K562 (cell line): ENCODE results near the gene UBE2L6. TPM values are rescaled to one million over a fixed set of nuclear protein-coding genes. Genes with fewer than 3 reads are reported as not detected.

ENCODE experiments used
- ARID1B ChIP-seq: fragments of 450-650 bp; IDR thresholded peaks from 2 replicates; pipeline ENCODE4 v1.6.1; 2016; ENCODE audit warnings: antibody characterized with exemption, mild to moderate bottlenecking, inconsistent platforms
- ATF1 ChIP-seq, 2 experiments: fragments of 450-650 bp in 1 of 2; IDR thresholded peaks; 2 replicates each; pipeline ENCODE4 v1.6.1; 2016; ENCODE audit warnings: missing compliant biosample characterization in 1 of 2, missing genetic modification characterization in 1 of 2
- CBFA2T3 ChIP-seq: fragments of 450-650 bp; IDR thresholded peaks from 2 replicates; pipeline ENCODE4 v1.6.1; 2017
- CREB1 ChIP-seq, 2 experiments: sonication (generic) in 1 of 2; formaldehyde crosslinking in 1 of 2; IDR thresholded peaks; 2 replicates each; pipeline versions ENCODE4 v1.6.1 to v1.8.0; 2012 to 2022; ENCODE audit warnings: inconsistent platforms in 1 of 2, mild to moderate bottlenecking in 1 of 2, missing genetic modification reagents in 1 of 2, moderate library complexity in 1 of 2
- EP400 ChIP-seq: fragments of 450-650 bp; IDR thresholded peaks from 2 replicates; pipeline ENCODE4 v1.6.1; 2017; ENCODE audit warnings: antibody characterized with exemption, mild to moderate bottlenecking, moderate library complexity
- FOXK2 ChIP-seq, 2 experiments: fragments of 450-650 bp; IDR thresholded peaks in 1 of 2; conservative IDR thresholded peaks in 1 of 2; 2 replicates each; pipeline ENCODE4 v1.6.1; 2016; ENCODE audit warnings: low read depth in 2 of 2, mild to moderate bottlenecking in 1 of 2
- HDAC1 ChIP-seq, 2 experiments: fragments of 450-650 bp; IDR thresholded peaks; 2 replicates each; pipeline ENCODE4 v1.6.1; 2016 to 2017; ENCODE audit warnings: inconsistent platforms in 1 of 2, mild to moderate bottlenecking in 1 of 2, moderate library complexity in 1 of 2
- HDAC2 ChIP-seq: fragments of 450-650 bp; IDR thresholded peaks from 2 replicates; pipeline ENCODE4 v1.6.1; 2016; ENCODE audit warnings: mild to moderate bottlenecking
- HNRNPLL ChIP-seq: fragments of 200-400 bp; formaldehyde crosslinking; IDR thresholded peaks from 2 replicates; pipeline ENCODE4 v1.6.1; 2017; ENCODE audit warnings: low read length, low read depth, mild to moderate bottlenecking; ENCODE audit not compliant: poor library complexity, severe bottlenecking
- KAT7 ChIP-seq: sonication (generic); formaldehyde crosslinking; IDR thresholded peaks from 2 replicates; pipeline ENCODE4 v1.8.0; 2022; ENCODE audit warnings: missing genetic modification reagents, mild to moderate bottlenecking, borderline replicate concordance
- MED1 ChIP-seq: sonication (generic); formaldehyde crosslinking; IDR thresholded peaks from 2 replicates; pipeline ENCODE4 v1.8.1; 2023; ENCODE audit warnings: missing genetic modification reagents, borderline replicate concordance
- MTF1 ChIP-seq: fragments of 250-450 bp; sonication (Bioruptor Pico); IDR thresholded peaks from 2 replicates; pipeline ENCODE4 v1.9.0; 2021; ENCODE audit warnings: moderate library complexity, mild to moderate bottlenecking, inconsistent platforms, borderline replicate concordance
- NCOA1 ChIP-seq: fragments of 450-650 bp; IDR thresholded peaks from 2 replicates; pipeline ENCODE4 v1.6.1; 2016; ENCODE audit warnings: low read depth
- PTTG1 ChIP-seq: fragments of 450-650 bp; IDR thresholded peaks from 2 replicates; pipeline ENCODE4 v1.6.1; 2016; ENCODE audit warnings: low read depth, mild to moderate bottlenecking, missing genetic modification characterization, missing compliant biosample characterization
- RBM34 ChIP-seq: fragments of 200-400 bp; formaldehyde crosslinking; IDR thresholded peaks from 2 replicates; pipeline ENCODE4 v1.6.1; 2018; ENCODE audit warnings: low read length, borderline replicate concordance; ENCODE audit not compliant: insufficient read depth
- SMARCA5 ChIP-seq: fragments of 450-650 bp; IDR thresholded peaks from 2 replicates; pipeline ENCODE4 v1.6.1; 2016
- SMARCC2 ChIP-seq: fragments of 450-650 bp; IDR thresholded peaks from 2 replicates; pipeline ENCODE4 v1.6.1; 2017; ENCODE audit warnings: antibody characterized with exemption, moderate library complexity, mild to moderate bottlenecking, low read depth
- SOX6 ChIP-seq: fragments of 450-650 bp; IDR thresholded peaks from 2 replicates; pipeline ENCODE4 v1.6.1; 2014; ENCODE audit warnings: mild to moderate bottlenecking
- STAT5A ChIP-seq: IDR thresholded peaks from 2 replicates; pipeline ENCODE4 v1.6.1; 2012; ENCODE audit warnings: low read length, inconsistent platforms, borderline replicate concordance
- TGIF2 ChIP-seq: sonication (generic); formaldehyde crosslinking; IDR thresholded peaks from 2 replicates; pipeline ENCODE4 v1.8.1; 2022; ENCODE audit warnings: mild to moderate bottlenecking, missing genetic modification reagents, moderate library complexity
- polyA plus RNA-seq, 8 experiments: library from polyadenylated mRNA; depleted of rRNA in 4 of 8; stranded (reverse) in 5 of 8; unstranded in 3 of 8; fragments of >200 nt; fragmentation: Nextera tagmentation in 2 of 8; fragmentation: Illumina TruSeq in 1 of 8; extraction: Ambion mirVana in 2 of 8; extraction: Trizol in 1 of 8; gene quantifications; 2 replicates each; pipeline versions ENCODE4 v1.2.1 to v1.2.3, GENCODE V29; 2011 to 2014; ENCODE audit warnings: inconsistent platforms in 1 of 8, missing spikeins in 1 of 8
- total RNA-seq, 7 experiments: library from RNA; depleted of rRNA in 6 of 7; stranded (reverse); fragments of >200 nt in 6 of 7; fragmentation: Illumina TruSeq in 2 of 7; extraction: Trizol in 2 of 7; gene quantifications; 2 replicates each; pipeline versions ENCODE4 v1.2.1 to v1.2.3, GENCODE V29; 2011 to 2021; ENCODE audit warnings: low replicate concordance in 1 of 7
- TF ChIP-seq, protein P1 (sequence below), 2 experiments: IDR thresholded peaks in 1 of 2; conservative IDR thresholded peaks in 1 of 2; 2 replicates each; pipeline ENCODE4 v1.6.1; 2016; ENCODE audit warnings: low read depth in 2 of 2, mild to moderate bottlenecking in 1 of 2, missing compliant biosample characterization in 1 of 2, missing genetic modification characterization in 1 of 2, moderate library complexity in 1 of 2

UBE2L6 gene
- total and polyA plus RNA-seq, 9 of the 15 experiments (the other 6 are each of a cell fraction or from before 2014, with no cell fraction given) = 5.9 to 24.9 (median 9.7) TPM

GRCh38 chr11:57530596-57531507 is 36.6 kb downstream of the UBE2L6 start, which contains the start of gene TIMM10 (continued):
- TF ChIP-seq MED1 (CRISPR knock-in tag) = no peak
- peak; percentile 49; the same call in 1 of the 2 replicates for TF ChIP-seq HDAC2
- TF ChIP-seq TGIF2 (CRISPR knock-in tag) = no peak
- peak; percentile 93 for TF ChIP-seq STAT5A
- no peak for TF ChIP-seq RBM34
- TF ChIP-seq CBFA2T3 = peak; percentile 96
- peak; percentile 42 for TF ChIP-seq HNRNPLL
- no peak; the same call in 1 of the 2 replicates for TF ChIP-seq KAT7 (CRISPR knock-in tag)
- peak; percentile 96 for TF ChIP-seq ARID1B
- TF ChIP-seq PTTG1 = no peak
- TF ChIP-seq SMARCA5 = no peak
- TF ChIP-seq SMARCC2 = peak; percentile 87
- peak; percentile 92 for TF ChIP-seq EP400
- TF ChIP-seq NCOA1 = peak; percentile 74
- TF ChIP-seq FOXK2 (conservative IDR thresholded peaks at IDR 0.05 in 1 of 2, IDR thresholded peaks at IDR 0.05 in 1 of 2; ENCODE audit: low read depth in 2 of 2) = 0 out of 4 replicates have a peak, but pooled peaks have one; percentile 13 to 26
- TF ChIP-seq SOX6 = peak; percentile 72; the same call in 1 of the 2 replicates
- TF ChIP-seq HDAC1 (IDR thresholded peaks at IDR 0.05) = peak in 1 of 2 experiments; percentile 98; a peak in 3 of 4 replicates
- peak; percentile 30; the same call in 1 of the 2 replicates for TF ChIP-seq CREB1 (IDR thresholded peaks at IDR 0.05)
- TF ChIP-seq CREB1 (CRISPR knock-in tag; IDR thresholded peaks at IDR 0.05) = peak; percentile 26; the same call in 1 of the 2 replicates
- no peak for TF ChIP-seq ATF1 (CRISPR knock-in tag; IDR thresholded peaks at IDR 0.05)
- TF ChIP-seq ATF1 (tag; IDR thresholded peaks at IDR 0.05) = peak; percentile 88
- no peak for TF ChIP-seq MTF1
- TF ChIP-seq, protein P1, sequence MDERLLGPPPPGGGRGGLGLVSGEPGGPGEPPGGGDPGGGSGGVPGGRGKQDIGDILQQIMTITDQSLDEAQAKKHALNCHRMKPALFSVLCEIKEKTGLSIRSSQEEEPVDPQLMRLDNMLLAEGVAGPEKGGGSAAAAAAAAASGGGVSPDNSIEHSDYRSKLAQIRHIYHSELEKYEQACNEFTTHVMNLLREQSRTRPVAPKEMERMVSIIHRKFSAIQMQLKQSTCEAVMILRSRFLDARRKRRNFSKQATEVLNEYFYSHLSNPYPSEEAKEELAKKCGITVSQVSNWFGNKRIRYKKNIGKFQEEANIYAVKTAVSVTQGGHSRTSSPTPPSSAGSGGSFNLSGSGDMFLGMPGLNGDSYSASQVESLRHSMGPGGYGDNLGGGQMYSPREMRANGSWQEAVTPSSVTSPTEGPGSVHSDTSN (CRISPR knock-in tag; IDR thresholded peaks at IDR 0.05; ENCODE audit: low read depth) = no peak
- TF ChIP-seq, protein P1 (tag; conservative IDR thresholded peaks at IDR 0.05; ENCODE audit: low read depth) = peak; percentile 55; the same call in 1 of the 2 replicates
